K562 (cell line): Measurements from ENCODE around the gene PHYHIPL.

Experiments
- BCL6 ChIP-seq: fragments of 250-450 bp; sonication (Bioruptor Pico); IDR thresholded peaks from 2 replicates; pipeline ENCODE4 v1.4.0; 2020
- CBX3 ChIP-seq, 2 experiments: IDR thresholded peaks; 1 replicate in 1 of 2; 2 replicates in 1 of 2; pipeline ENCODE4 v1.6.1; 2012; ENCODE audit warnings: inconsistent platforms in 2 of 2, low read length in 2 of 2, borderline replicate concordance in 1 of 2, control low read depth in 1 of 2
- CREB5 ChIP-seq: fragments of 250-450 bp; sonication (Bioruptor Pico); IDR thresholded peaks from 2 replicates; pipeline ENCODE4 v1.5.0; 2020; ENCODE audit warnings: mild to moderate bottlenecking
- CTCF ChIP-seq, 3 experiments: IDR thresholded peaks in 2 of 3; conservative IDR thresholded peaks in 1 of 3; 2 replicates each; pipeline ENCODE4 v1.5.1; 2011 to 2012; ENCODE audit warnings: low read length in 3 of 3, mild to moderate bottlenecking in 3 of 3, control low read depth in 2 of 3, improper control_type of control experiment in 1 of 3, inconsistent platforms in 1 of 3, low read depth in 1 of 3, mixed read lengths in 1 of 3, moderate library complexity in 1 of 3; ENCODE audit not compliant: insufficient read depth in 2 of 3
- ETV6 ChIP-seq, 3 experiments: fragments of 150-350 bp in 1 of 3; sonication (generic) in 1 of 3; formaldehyde crosslinking in 1 of 3; IDR thresholded peaks; 2 replicates each; pipeline versions ENCODE4 v1.6.1 to v1.8.0; 2014 to 2022; ENCODE audit warnings: borderline replicate concordance in 2 of 3, low read depth in 2 of 3, antibody characterized with exemption in 1 of 3, low read length in 1 of 3, mild to moderate bottlenecking in 1 of 3, missing genetic modification reagents in 1 of 3
- FOXM1 ChIP-seq, 2 experiments: fragments of 450-650 bp in 1 of 2; sonication (generic) in 1 of 2; formaldehyde crosslinking in 1 of 2; IDR thresholded peaks; 2 replicates each; pipeline versions ENCODE4 v1.6.1 to v1.9.0; 2017 to 2022; ENCODE audit warnings: low read depth in 2 of 2, mild to moderate bottlenecking in 2 of 2, missing genetic modification reagents in 1 of 2, moderate library complexity in 1 of 2
- HDAC6 ChIP-seq: IDR thresholded peaks from 2 replicates; pipeline ENCODE4 v1.6.1; 2012; ENCODE audit warnings: low read depth, mild to moderate bottlenecking, control low read depth, inconsistent platforms, low read length, moderate library complexity
- KLF16 ChIP-seq: IDR thresholded peaks from 2 replicates; pipeline ENCODE4 v1.6.1; 2016; ENCODE audit warnings: antibody characterized with exemption
- MAX ChIP-seq: sonication (generic); formaldehyde crosslinking; IDR thresholded peaks from 2 replicates; pipeline ENCODE4 v1.9.0; 2022; ENCODE audit warnings: mild to moderate bottlenecking, missing genetic modification reagents
- POLR2A ChIP-seq: fragments of 450-650 bp; conservative IDR thresholded peaks from 2 replicates; pipeline ENCODE4 v1.6.1; 2016
- POLR2AphosphoS2 ChIP-seq: IDR thresholded peaks from 2 replicates; pipeline ENCODE4 v1.6.1; 2012; ENCODE audit warnings: low read length, improper control_type of control experiment
- ZNF143 ChIP-seq: sonication (generic); formaldehyde crosslinking; IDR thresholded peaks from 2 replicates; pipeline ENCODE4 v1.9.0; 2022; ENCODE audit warnings: mild to moderate bottlenecking, missing genetic modification reagents
- ZNF263 ChIP-seq: sonication (generic); formaldehyde crosslinking; IDR thresholded peaks from 2 replicates; pipeline ENCODE4 v1.8.0; 2022; ENCODE audit warnings: mild to moderate bottlenecking, missing genetic modification reagents, borderline replicate concordance

- TF ChIP-seq CBX3 (IDR thresholded peaks at IDR 0.05; ENCODE audit: borderline replicate concordance in 1 of 2, low read length in 2 of 2) (no peak), BCL6 (no peak), CTCF (IDR thresholded peaks at IDR 0.05 in 2 of 3, conservative IDR thresholded peaks at IDR 0.05 in 1 of 3; ENCODE audit: insufficient read depth in 2 of 3, low read depth in 1 of 3, low read length in 3 of 3) (no peak), POLR2A (no peak), FOXM1 (IDR thresholded peaks at IDR 0.05; ENCODE audit: low read depth) (no peak), FOXM1 (CRISPR knock-in tag; IDR thresholded peaks at IDR 0.05; ENCODE audit: low read depth) (no peak), CREB5 (CRISPR knock-in tag) (no peak), HDAC6 (no peak), POLR2AphosphoS2 (no peak), ZNF143 (CRISPR knock-in tag) (no peak), MAX (CRISPR knock-in tag) (no peak), KLF16 (no peak), ETV6 (IDR thresholded peaks at IDR 0.05; ENCODE audit: borderline replicate concordance in 1 of 2, low read depth in 2 of 2, low read length in 1 of 2) (no peak), ETV6 (CRISPR knock-in tag; IDR thresholded peaks at IDR 0.05; ENCODE audit: borderline replicate concordance) (no peak), ZNF263 (no peak)
These were observed 1.4 kb downstream of the PHYHIPL start for GRCh38 chr10:59177836-59178235.
